Brain microvascular endothelial cell (primary cell): ENCODE results near the gene PTPRT.

Source experiments
- DNase-seq: peaks from one replicate; pipeline ENCODE4 v3.0.0-alpha.2; 2020
- H3K27ac ChIP-seq: fragments of 250-450 bp; sonication (Bioruptor Pico); 2 replicates; pipeline ENCODE4 v1.5.1; 2020; ENCODE audit warnings: mild to moderate bottlenecking, moderate library complexity
- H3K27me3 ChIP-seq: fragments of 250-450 bp; sonication (Bioruptor Pico); replicated peaks from 2 replicates; pipeline ENCODE4 v1.5.1; 2020; ENCODE audit warnings: mild to moderate bottlenecking
- H3K36me3 ChIP-seq: fragments of 250-450 bp; sonication (Bioruptor Pico); replicated peaks from 2 replicates; pipeline ENCODE4 v1.5.1; 2020; ENCODE audit warnings: mild to moderate bottlenecking
- H3K4me3 ChIP-seq: 2 replicates; pipeline ENCODE4 v1.5.1; 2011; ENCODE audit warnings: low read depth, mild to moderate bottlenecking, control low read depth, low read length, moderate library complexity
- in situ Hi-C: cut with HindIII; loops from 2 replicates; pipeline ENCODE4 v1.10.0; 2017; ENCODE audit warnings: low sequenced_read_pairs, low pct_ligation_motif_present
- TF ChIP-seq, protein P1 (sequence below): IDR thresholded peaks from 2 replicates; pipeline ENCODE4 v1.5.1; 2011; ENCODE audit warnings: low read depth, mild to moderate bottlenecking, moderate library complexity, low read length, control low read depth, inconsistent platforms; ENCODE audit errors: missing control alignments

The PTPRT gene

DNA sequence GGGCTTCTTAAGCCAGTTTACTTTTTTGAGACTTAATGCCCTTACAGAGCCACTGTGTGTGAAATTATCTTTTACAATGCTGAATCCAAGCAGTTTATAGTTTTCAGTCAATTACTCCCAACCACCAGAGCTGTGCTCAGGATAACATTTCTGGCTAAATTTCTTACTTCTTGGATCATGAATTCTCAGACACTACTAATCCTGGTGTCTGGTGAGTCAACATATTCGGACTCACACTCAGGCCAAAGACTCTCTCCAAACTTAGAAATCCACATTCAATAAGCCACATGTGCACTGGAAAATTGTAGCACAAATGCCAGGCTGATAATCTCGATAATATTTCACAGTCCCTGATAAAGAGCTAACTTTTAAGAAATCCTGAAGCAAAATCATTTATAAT, 49.0 kb downstream of the PTPRT start:
- Histone ChIP-seq H3K27ac (no peak overlapping the region), H3K27me3 (no peaks in the 10 kb centered on the region)

DNA sequence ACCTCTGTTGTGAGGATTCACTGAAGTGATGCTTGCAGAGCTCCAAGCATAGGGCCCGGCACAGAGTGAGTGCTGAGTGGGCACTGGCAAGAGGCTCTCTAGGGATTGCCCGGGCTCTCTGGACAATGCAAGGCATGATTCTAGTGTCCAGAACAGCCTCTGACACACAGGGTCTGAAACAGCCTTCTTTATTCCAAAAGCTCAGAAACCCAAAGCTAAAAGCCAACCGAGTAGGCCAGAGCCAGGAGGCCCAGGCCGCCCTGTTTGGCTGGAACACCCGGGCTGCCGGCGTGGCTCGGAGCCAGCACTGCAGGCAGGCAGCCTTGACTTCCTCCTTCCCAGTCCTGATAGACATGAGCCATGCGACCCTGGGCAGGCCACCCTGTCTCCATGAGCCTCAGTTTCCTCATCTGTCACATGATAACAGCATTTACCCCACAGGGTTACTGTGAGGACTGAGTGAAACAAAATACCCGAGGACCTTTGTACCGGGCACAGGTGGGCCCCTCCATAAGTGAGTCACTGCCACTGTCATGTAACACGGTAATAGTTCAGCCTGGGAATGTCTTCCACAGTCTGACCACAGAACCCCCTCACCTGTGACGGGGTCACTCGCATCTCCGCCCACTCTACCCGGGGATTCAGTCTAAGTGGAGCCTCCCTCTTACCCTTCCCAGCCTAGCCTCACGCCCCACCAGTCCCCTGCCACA, 51.5 kb downstream of the PTPRT start:
- Histone ChIP-seq H3K27ac (no peak overlapping the region), H3K4me3 (no peak overlapping the region)
- in situ Hi-C loops: no loop called here

More for the DNA sequence above, 49.0 kb downstream of the PTPRT start:
- DNase-seq: no peak
- TF ChIP-seq, protein P1, sequence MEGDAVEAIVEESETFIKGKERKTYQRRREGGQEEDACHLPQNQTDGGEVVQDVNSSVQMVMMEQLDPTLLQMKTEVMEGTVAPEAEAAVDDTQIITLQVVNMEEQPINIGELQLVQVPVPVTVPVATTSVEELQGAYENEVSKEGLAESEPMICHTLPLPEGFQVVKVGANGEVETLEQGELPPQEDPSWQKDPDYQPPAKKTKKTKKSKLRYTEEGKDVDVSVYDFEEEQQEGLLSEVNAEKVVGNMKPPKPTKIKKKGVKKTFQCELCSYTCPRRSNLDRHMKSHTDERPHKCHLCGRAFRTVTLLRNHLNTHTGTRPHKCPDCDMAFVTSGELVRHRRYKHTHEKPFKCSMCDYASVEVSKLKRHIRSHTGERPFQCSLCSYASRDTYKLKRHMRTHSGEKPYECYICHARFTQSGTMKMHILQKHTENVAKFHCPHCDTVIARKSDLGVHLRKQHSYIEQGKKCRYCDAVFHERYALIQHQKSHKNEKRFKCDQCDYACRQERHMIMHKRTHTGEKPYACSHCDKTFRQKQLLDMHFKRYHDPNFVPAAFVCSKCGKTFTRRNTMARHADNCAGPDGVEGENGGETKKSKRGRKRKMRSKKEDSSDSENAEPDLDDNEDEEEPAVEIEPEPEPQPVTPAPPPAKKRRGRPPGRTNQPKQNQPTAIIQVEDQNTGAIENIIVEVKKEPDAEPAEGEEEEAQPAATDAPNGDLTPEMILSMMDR: no peak
- in situ Hi-C loops: no loop called here
- no peaks in the 10 kb centered on the region for H3K36me3 ChIP-seq
- no peak overlapping the region for H3K4me3 ChIP-seq

DNA sequence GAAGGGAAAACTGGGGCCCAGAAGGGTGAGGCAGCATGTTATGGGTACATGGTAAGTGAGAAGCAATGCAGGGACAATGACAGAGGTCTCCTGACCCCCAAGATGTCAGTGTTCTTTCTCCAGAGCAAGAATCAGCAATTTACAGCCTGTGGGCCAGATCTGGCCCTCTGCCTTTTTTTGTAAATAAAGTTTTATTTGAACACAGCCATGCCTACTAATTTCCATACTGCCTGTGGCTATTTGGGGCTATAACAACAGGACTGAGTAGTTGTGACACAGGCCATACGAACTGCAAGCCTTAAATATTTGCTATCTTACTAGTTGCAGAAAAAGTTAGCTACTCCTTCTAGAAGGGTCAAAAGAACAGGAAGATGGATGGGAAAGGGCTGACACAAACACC, 52.5 kb downstream of the PTPRT start:
- no peak overlapping the region for H3K27ac ChIP-seq
- in situ Hi-C loops: no loop called here
- no peak overlapping the region for H3K4me3 ChIP-seq
- DNase-seq: no peak
- TF ChIP-seq, protein P1: no peak
- H3K27me3 ChIP-seq: no peaks in the 10 kb centered on the region
- no peaks in the 10 kb centered on the region for H3K36me3 ChIP-seq

More for the DNA sequence above, 51.5 kb downstream of the PTPRT start:
- Histone ChIP-seq H3K27me3 (no peaks in the 10 kb centered on the region), H3K36me3 (no peaks in the 10 kb centered on the region)
- TF ChIP-seq, protein P1: no peak
- DNase-seq: no peak

DNA sequence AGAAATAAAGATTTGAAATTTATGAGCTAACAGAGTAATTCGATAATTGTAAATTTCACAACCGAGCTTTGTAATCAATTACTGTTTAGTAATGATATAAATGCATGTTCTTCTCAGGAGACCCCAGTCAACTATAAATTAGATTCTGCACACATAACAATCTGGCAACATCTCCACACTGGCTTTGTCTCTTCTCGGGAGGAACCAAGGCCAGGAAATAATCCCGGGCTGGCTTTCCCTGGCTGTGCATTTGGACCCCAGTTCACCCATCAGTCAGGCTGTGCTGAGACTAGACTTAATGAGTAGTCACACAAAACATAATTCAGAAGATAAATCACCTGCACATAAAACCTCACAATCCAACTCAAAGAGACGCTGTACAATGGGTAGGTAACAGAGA, 65.5 kb downstream of the PTPRT start:
- Histone ChIP-seq H3K36me3 (no peaks in the 10 kb centered on the region), H3K27me3 (no peaks in the 10 kb centered on the region), H3K27ac (no peak overlapping the region), H3K4me3 (no peak overlapping the region)
- in situ Hi-C loops: no loop called here
- no peak for DNase-seq
- TF ChIP-seq, protein P1: no peak

DNA sequence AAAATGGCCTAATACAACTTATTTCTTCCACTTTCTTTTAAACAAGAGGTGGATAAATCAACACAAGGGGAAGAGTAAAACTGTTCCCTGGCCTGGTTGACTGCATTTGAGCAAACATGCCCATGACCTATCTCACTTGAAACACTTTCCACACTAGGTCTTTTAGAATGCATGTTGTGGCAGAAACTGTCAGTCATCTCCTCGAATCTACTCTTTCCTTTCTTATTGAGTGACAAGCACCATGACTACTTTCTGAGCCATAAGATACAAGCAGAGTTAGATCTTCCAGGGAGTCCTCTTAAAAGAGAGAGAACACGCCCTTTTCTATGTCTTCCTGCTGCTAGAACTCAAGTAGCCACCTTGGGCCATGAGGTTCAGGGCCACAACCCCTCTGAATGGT, 66.5 kb downstream of the PTPRT start:
- Histone ChIP-seq H3K36me3 (no peaks in the 10 kb centered on the region), H3K27me3 (no peaks in the 10 kb centered on the region), H3K27ac (no peak overlapping the region), H3K4me3 (no peak overlapping the region)
- in situ Hi-C loops: no loop called here
- DNase-seq: no peak
- TF ChIP-seq, protein P1: no peak

DNA sequence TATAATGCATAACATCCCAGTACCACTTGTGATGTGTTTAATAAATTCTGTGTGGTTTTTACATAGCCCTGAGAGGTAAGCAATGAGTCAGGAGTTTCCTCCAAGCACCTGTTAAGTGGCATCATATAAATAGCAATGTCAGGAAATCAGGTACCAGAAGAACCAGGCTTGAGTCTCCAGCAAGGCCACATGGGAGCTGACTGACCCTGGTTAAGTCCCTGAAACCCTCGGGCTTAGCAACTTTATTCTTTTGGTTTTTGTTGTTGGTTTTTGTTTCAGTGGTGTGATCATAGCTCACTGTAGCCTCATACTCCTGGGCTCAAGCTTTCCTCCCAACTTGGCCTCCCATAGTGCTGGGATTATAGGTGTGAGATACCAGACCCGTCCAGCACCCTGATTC, 70.0 kb downstream of the PTPRT start:
- in situ Hi-C loops: no loop called here
- Histone ChIP-seq H3K27ac (no peak overlapping the region), H3K4me3 (no peak overlapping the region), H3K27me3 (no peaks in the 10 kb centered on the region), H3K36me3 (no peaks in the 10 kb centered on the region)
- TF ChIP-seq, protein P1: no peak
- DNase-seq: no peak
